HG03442 (cell line): ENCODE results near the gene KCNQ5.

Experiments
- ATAC-seq: cut with Tn5 transposase; IDR thresholded peaks from one replicate; pipeline ENCODE4 v1.9.1; 2021; ENCODE audit warnings: mild to moderate bottlenecking, moderate library complexity; ENCODE audit not compliant: unreplicated experiment

Gene KCNQ5

DNA sequence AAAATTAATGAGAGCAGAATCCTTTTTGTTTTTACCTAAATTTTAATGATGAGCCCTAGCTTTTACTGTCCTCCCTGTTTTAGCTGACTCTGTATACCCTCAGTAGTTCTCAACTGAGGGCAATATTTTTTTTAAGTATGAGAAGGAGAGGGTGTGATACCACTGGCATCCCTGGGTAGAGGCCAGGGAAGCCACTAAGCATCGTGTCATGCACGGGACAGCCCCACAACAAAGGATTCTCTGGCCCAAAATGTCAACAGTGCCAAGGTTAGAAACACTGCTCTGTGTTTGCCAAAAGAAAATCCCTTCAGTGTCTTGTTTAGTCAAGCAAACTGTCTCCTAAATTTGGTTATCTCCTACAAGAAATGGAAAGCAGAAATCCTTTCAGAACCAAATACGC lies 210.4 kb downstream of the KCNQ5 start:
- ATAC-seq = no peak

DNA sequence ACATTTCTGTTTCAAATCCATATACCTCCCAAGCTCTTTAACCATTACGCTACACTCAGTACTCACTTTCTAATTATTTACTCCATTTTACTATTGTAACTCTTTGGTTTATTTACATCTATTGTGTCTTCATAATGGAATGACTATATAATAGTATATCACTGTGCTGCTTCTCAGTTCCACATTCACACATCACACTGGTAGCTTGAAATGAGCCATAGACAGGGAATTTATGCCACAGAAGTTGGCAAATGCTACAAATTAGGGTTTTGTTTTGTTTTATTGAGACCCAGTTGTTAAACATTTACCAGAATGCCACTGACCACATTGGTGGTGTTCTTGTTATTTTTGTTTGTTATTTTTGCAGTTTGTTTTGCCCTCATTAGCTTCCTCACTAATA lies 213.9 kb downstream of the KCNQ5 start:
- ATAC-seq = no peak

DNA sequence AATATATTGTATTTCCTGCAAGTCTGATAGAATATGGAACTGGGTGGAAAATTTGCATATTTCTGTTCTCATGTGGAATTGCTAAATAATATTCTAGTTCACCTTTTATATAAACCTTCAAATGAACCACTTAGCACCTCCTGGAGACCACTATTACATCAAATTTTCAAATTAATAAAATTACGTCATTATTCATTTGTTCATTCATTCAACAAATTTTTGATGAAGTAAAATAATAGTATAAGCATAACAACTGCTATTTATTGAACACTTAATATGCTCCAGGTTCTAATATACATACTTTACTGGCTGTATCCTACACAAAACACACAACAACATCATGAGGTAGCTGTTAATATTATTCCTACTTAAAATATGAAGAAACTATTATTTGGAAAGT lies 215.1 kb downstream of the KCNQ5 start:
- no peak for ATAC-seq

DNA sequence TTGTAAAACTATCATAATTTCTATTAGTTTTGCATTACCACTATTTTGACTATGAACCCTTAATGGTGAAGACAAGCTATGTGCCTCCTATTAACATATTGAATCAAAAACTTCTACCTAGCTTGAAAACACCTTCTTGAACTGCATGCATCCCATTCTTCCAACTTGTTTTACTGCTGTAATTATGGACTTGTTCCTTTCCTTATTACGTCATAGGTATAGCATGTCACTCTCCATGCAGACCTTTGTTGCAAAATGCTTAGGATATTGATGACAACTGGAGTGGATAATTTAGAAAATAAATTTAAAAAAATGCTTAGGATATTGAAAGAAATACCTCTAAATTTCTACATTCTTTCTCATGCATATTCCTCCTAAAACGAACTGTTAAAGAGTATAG lies 219.3 kb downstream of the KCNQ5 start:
- no peak for ATAC-seq

DNA sequence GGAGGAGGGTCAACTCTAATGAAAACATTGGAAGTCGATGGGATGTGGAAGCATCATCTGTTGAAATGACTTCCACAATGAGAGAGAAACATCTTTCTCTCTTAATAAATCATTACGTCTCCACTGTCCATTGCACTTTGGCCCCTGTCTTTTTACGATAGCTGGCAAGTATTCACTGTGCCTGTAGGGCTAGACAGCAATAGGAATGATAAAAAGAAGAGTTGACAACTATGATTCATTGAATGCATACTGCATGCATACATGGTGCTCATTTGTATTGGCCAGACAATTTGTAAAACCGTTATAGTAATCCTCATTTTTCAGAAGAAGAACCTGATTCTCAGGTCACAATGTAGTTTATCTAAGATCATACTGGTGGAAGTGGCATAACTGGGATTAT lies 220.3 kb downstream of the KCNQ5 start:
- no peak for ATAC-seq

DNA sequence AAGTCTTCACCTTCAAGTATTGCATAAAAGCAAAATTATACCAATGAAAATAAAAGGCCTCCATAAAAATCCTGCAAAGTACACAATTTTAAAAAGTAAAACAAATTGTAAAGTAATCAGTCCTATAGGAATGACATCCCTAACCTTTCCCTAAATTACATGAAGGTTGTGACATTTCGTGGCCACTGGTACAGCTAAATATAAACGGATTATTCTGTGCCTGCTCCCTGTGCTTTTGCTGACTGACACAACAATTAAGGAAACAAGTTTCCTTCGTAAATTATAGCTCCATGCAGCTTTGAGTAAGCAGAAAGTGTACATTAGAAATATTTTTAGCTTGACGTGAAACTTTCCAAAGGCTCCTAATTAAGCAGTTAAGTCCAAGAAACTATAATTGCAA lies 222.8 kb downstream of the KCNQ5 start:
- ATAC-seq = no peak

DNA sequence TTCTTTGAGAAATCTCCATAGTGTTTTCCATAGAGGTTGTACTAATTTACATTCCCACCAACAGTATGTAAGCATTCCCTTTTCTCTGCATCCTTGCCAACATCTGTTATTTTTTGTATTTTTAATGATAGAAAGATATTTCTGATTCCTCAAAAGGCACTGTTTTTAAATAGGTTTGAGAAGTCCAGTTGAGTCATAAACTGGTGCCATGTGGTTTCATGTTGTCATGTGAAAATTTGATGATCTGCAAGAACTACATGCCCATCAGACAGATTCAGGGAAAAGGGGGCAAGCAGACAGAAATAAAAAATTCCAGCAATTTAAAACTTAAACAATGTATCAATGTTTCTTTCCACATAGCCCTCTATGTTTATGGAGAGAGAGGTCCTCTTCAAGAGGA lies 227.5 kb downstream of the KCNQ5 start:
- no peak for ATAC-seq

DNA sequence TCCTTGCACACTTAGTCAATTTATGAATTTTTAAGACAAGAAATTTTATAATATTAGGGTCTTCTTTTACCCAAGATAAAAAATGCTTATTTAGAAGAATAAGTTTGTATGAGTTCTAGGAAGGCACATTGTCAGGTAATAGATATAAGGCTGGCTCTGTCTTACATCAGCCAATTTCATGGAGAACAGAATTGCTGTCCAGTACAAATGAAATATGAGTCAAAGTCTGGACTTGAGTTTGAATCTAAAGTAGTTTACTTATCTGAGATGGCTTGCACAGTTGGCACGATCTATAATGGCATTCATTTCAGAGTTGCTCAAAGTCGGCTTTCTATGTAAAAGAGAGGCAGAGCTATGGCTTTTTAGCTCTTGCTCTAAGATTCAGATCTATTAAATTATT lies 228.2 kb downstream of the KCNQ5 start:
- no peak for ATAC-seq

DNA sequence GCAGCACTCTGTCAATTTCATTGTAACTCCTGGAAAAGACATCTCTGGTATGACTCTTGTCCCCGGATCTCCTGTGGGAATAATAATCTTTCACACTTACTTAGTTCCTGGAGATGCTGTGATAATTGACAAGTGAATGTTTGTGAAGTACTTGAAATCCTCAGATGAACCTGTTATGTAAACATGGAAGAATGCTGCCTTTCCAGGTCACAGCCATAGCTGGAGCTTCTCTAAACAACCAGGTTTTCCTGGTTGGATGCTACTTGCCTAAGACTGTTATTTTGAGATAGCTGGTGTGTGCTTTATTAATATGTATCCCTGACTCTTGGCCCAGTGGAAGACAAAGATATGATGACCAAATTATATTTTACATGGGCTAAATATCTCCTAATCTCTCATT lies 228.6 kb downstream of the KCNQ5 start:
- ATAC-seq = no peak

DNA sequence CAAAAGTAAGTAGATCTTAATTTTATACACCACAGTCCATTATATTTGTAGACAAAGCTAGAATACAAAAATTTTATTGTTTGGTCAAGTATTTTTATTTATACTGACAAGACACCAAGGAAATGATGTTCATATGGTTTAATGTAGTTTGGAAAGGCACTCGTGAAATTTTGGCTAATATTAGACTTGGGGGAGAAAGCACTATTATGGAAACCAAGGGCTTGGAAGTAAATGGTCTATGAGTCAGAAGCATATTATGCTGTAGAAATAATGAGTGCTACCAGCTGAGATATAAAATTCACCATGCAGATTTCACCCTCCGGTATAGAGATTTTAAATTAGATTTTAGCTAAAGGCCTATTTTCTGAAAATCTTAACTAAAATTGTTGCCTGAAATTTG lies 233.6 kb downstream of the KCNQ5 start:
- ATAC-seq = no peak

DNA sequence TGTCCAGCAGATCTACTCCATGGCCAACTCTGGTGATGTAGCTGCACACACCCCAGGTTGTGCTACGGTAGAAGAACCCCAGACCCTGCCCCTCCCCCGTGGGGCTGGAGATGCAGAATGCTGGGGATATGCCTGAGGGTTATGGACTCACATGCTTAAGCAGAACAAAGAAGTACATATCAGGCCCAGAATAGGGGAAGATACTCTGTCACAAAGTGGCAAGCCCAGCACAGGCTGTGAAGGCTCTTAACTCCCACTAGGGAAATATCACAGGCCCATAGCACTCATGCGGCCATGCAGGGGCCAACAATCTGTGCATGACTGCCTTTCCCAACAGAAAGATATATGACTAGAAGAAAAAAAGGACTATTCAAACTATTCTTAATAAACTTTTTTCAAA lies 234.9 kb downstream of the KCNQ5 start:
- no peak for ATAC-seq

DNA sequence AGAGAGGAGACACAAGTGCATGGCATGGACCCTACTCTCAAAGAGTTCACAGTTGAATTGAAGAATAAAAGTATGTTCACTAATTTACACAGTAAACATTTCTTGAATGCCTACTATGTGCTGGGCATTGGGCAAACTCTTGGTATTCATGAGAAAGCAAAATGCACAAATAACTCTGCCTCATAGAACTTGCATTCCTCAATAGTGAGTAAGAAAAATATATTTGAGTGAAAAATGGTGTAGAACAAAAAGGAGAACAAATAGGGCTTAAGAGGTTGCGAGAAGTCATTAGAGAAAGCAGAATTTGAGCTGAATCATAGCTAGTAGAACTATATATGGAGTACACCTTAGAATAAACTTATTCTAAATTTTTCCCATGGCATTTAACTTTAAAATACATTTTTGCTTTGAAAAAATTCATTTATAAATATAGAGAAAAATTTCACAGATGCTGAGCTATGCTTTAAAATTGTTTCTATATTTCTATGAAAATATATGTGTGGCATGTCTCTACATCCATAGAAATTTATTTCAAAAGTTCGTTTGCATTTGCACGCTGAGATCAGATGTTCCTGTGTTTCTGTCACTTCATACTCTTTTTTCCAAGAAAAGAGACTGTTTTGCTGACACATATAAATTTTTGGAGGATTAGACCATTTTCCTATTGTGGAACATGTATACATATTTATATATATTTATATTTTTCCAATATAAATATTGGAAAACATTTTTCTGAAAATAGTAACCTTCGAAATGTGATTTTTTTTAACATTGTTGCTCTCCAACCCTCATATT lies 236.1 kb downstream of the KCNQ5 start:
- no peak for ATAC-seq

DNA sequence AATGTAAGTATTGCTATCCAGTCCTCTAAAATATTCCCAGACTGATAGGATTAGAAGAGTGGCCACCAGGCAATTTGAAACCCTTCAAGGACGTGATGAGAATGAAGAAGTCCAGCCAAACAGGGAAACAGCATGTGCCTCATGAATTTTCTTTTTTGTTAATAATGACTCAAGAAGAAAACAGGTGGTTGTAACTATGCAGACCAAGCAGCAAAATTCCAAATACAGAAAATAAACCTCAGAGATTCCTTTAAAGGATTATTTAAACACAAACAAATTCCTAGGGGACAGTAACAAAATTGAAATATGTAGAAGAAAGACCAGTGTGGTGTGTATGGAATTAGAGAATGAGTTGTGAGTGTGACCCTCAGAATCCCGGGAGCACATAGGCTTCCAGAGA lies 239.2 kb downstream of the KCNQ5 start:
- ATAC-seq = no peak

DNA sequence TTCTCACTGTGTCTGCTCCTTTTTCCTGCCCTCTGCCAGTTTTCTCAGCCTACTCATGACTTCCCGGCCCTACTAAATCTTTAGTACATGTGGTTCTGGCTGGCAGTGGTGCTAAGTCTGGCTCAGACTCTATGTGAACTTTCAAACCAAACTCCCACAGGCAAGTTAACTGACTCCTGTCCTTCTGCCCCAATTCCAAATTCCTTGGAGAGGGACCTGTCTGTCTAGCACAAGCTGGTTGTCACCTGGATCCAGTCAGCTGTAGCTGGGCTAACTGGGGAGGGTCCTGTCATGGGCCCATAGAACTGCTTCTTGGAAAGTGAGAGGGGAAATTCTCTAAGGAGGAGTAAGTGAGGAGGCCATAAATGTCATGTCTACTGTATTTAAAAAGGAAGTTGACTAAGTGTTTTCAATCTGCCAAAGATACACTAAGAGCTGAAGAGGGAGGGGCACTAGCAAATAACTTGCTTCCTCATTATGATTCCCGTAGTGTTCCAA lies 240.1 kb downstream of the KCNQ5 start:
- ATAC-seq = peak; percentile 62

DNA sequence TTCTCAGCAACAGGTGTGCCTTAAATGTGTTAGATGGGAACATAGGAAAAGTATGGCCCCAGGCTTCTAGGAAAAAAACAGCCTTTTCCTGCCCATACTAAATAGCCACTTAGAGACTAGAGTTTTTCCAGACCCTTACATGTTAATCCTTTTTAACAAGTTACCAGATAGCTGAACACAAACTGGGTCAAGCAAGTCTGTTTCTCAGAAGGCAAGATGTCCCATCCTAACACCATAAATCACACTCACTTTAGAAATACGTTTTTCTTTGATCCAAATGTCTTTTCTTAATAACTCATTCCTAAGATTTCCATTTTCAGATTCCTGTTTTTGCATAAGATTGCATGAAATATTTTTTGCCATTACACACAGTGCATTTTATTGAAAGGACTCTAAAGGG lies 241.3 kb downstream of the KCNQ5 start:
- ATAC-seq = no peak

DNA sequence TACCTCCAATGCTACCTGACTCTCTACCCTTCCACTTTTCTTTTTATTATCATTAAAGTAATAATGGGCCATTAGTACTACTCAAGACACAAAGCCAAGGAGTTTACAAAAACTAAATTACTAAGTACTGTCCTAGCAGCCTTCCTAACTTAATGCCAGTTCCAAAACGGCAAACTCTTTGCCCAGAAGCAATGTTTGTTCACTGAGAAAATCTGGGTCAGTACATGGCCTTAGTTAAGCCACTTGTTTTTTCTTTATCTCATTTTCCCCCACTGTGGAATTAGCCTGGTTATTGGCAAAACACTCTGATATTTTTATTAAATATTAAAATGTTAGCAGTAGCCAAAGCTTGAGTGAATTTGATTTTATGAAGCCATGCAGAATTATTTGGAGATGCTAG lies 242.4 kb downstream of the KCNQ5 start:
- no peak for ATAC-seq

DNA sequence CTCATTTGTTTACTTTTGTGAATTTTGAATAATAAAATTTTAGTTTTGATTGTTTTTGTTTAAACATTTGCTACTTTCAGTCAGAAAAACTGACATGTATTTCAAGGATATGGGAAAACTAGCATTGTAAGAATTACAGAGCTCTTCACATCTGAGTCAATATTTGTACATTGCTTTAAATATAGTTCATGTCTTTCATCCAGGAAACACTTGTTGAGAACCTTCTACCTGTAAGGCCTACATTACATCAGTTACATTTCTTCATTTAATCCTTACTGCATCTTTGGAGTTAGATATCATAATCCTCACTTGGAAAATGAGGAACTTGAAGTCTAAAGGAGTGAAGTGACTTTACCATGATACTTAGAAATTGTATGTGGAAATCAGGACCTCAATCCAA lies 242.9 kb downstream of the KCNQ5 start:
- no peak for ATAC-seq

DNA sequence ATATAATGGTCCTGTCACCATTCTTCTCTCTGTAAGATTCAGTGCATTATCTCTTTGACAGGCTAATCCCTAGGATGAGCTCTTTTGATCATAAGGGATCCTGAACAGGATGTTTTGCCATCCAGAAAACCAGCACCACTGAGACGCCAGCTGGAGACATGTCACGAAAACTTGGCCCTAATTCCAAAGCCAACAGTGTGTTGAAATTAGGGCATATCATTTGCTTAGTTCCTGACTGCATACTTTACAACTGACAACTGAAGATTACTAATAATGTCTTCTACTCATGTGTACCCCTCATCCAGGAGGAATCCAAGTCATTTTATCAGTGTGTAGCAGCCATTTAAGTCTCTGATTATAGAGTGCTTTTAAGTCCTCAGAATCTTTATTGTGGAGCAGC lies 243.6 kb downstream of the KCNQ5 start:
- ATAC-seq = no peak

DNA sequence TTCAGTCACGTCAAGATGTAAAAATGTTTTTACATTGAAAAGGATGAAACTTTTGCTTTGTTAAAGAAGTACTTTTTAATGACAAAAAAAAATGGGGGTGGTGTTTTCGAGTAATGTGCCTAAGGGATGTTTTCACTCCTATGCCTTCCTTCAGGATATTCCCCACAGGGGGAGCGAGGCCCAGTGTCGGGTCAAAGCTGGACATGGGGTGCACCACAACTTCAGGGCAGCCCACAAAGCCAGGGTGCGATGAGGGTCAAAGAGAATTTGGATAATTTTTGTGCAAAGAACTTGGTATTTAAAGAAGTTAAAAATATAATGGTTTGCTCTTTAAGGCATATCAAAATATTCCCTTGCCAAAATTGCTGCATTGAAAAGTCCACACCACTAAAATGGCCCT lies 247.8 kb downstream of the KCNQ5 start:
- no peak for ATAC-seq

DNA sequence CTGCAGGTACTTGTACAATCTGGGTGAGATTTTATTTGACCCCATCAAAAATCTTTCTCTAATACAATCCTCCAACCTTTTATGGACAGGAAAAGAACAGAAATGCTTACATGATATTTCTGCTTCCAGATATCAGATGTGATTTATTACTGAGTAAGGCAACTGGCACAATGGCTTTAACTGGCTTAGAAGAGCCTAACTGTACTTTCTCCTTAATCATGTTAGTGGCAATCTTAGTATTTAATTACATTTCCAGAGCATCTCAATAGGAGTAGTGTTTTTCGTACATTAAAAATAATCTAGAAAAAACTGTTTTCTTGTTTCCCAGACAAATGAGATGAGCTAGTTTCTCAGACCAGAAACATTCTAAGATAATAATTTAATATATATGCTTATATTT lies 251.6 kb downstream of the KCNQ5 start:
- no peak for ATAC-seq

DNA sequence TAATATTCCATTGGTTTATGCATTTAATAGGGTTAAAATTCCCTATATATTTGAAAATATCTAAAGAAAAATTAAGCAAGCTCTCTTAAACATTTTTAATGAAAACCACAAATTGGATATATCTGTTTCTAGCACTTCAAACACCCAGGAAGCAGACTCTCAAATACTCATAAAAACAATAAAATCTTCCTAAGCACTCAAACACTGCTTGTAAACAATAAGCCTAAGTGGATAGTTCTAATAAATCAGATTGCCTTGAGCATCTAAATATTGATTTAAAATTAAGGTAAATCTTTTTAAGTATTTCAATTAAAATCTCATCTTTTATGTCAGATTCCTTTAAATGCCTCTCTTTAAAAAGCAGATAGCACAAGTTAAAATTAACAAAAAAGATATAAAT lies 254.4 kb downstream of the KCNQ5 start:
- no peak for ATAC-seq

DNA sequence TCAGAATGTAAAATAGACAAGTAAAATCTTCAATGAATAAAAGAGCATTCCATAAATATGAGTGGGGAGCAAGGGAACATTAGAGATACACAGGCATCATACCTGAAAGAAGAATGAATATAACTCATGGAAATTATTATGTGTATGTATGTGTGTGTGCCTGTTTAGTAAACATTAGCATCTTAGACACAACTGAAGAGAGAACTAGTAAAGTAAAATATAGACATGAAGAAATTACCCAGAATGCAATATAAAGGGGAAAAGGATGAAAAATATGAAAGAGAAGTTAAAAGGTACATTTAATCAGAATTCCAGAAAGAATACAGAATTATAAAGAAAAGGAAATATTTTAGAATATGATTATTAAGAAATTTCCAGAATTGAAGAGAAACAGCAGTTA lies 264.3 kb downstream of the KCNQ5 start:
- ATAC-seq = no peak

DNA sequence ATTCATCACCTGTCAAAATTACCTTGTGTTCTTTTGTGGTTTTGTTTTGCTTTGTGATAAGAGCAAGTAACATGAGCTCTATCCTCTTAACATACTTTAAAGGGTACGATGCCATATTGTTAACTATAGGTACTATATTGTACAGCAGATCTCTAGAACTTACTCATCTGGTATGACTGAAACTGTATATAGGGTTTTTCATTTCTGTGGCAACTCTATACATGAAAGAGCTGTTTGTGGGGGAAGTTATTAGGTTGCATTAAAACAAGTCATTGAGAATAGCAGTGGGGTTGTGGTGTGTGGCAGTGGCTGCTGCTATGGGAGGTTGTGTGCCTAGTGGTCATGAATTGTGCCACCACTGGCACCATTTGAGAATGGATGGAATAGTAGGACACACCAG lies 268.4 kb downstream of the KCNQ5 start:
- no peak for ATAC-seq
